Stomach (tissue), 4 donors: Measurements from ENCODE around the gene COL23A1.
"Not testable (repeated sequence)": the region's sequence is repeated elsewhere in the genome, so short reads cannot be mapped to it uniquely, and the experiment has no call there.

Source experiments
- CTCF ChIP-seq, 7 experiments: fragments of 450-650 bp in 4 of 7; fragments of 200-600 bp in 3 of 7; sonication (generic) in 3 of 7; IDR thresholded peaks; one replicate each; pipeline ENCODE4 v1.5.1; 2016 to 2019; ENCODE audit warnings: antibody characterized with exemption in 7 of 7, control low read depth in 2 of 7, mild to moderate bottlenecking in 1 of 7
- EP300 ChIP-seq: sonication (generic); formaldehyde crosslinking; IDR thresholded peaks from one replicate; pipeline ENCODE4 v1.6.1; 2017; ENCODE audit warnings: antibody characterized with exemption
- POLR2A ChIP-seq, 4 donors: fragments of 450-650 bp; IDR thresholded peaks; one replicate each; pipeline ENCODE4 v1.6.1; 2016; ENCODE audit warnings: antibody characterized with exemption in 4 of 4, control low read depth in 2 of 4, mild to moderate bottlenecking in 1 of 4, moderate library complexity in 1 of 4

GRCh38 chr5:178317727-178318126 lies 272.5 kb downstream of the COL23A1 start:
- TF ChIP-seq CTCF (IDR thresholded peaks at IDR 0.05); POLR2A (IDR thresholded peaks at IDR 0.05); EP300: not testable (repeated sequence)
